AG09309 (cell line): ENCODE data around the gene MTUS2.

Experiments
- DNase-seq: peaks from one replicate; pipeline ENCODE4 v3.0.0-alpha.2; 2010; ENCODE audit warnings: low read depth
- H3K4me3 ChIP-seq: 2 replicates; pipeline ENCODE4 v1.5.1; 2011; ENCODE audit warnings: mild to moderate bottlenecking, low read depth, low read length, moderate library complexity; ENCODE audit not compliant: control insufficient read depth
- CTCF ChIP-seq: IDR thresholded peaks from 2 replicates; pipeline ENCODE4 v1.5.1; 2011; ENCODE audit warnings: mild to moderate bottlenecking, low read depth, low read length, inconsistent platforms; ENCODE audit not compliant: insufficient read depth, control insufficient read depth; ENCODE audit errors: missing control alignments

The MTUS2 gene

GRCh38 chr13:29456419-29456818 lies 636.3 kb downstream of the MTUS2 start:
- DNase-seq: no peak
- no peak for TF ChIP-seq CTCF
- H3K4me3 ChIP-seq: no peak overlapping the region

GRCh38 chr13:29457299-29457698 lies 637.2 kb downstream of the MTUS2 start:
- DNase-seq: peak; percentile 81
- H3K4me3 ChIP-seq: no peak overlapping the region

GRCh38 chr13:29458419-29458818 lies 638.3 kb downstream of the MTUS2 start:
- no peak for TF ChIP-seq CTCF
- no peak overlapping the region for H3K4me3 ChIP-seq
- no peak for DNase-seq

More at GRCh38 chr13:29457299-29457698, 637.2 kb downstream of the MTUS2 start:
- TF ChIP-seq CTCF: no peak

- no peak for TF ChIP-seq CTCF
- H3K4me3 ChIP-seq: no peak overlapping the region
- no peak for DNase-seq
Measured at GRCh38 chr13:29459813-29460355, 639.7 kb downstream of the MTUS2 start.

GRCh38 chr13:29464105-29464679 lies 644.1 kb downstream of the MTUS2 start:
- no peak for DNase-seq
- H3K4me3 ChIP-seq: no peak overlapping the region
- TF ChIP-seq CTCF: no peak

- no peak for TF ChIP-seq CTCF
- DNase-seq: no peak
- H3K4me3 ChIP-seq: no peak overlapping the region
Measured at GRCh38 chr13:29465741-29466293, 645.7 kb downstream of the MTUS2 start.
